Endometrium (tissue), 2 donors: ENCODE measurements around the gene TSPOAP1.

Experiments
- FAIRE-seq: peaks from 2 replicates; lab custom pipeline; 2012; peaks lifted over from hg19 to GRCh38; lab: Jason Lieb, UNC
- donor health status: control.
- donor health status: control.

The TSPOAP1 gene

GRCh38 chr17:58339755-58340404 is 11.3 kb upstream of the TSPOAP1 start:
- no peak for FAIRE-seq

DNA sequence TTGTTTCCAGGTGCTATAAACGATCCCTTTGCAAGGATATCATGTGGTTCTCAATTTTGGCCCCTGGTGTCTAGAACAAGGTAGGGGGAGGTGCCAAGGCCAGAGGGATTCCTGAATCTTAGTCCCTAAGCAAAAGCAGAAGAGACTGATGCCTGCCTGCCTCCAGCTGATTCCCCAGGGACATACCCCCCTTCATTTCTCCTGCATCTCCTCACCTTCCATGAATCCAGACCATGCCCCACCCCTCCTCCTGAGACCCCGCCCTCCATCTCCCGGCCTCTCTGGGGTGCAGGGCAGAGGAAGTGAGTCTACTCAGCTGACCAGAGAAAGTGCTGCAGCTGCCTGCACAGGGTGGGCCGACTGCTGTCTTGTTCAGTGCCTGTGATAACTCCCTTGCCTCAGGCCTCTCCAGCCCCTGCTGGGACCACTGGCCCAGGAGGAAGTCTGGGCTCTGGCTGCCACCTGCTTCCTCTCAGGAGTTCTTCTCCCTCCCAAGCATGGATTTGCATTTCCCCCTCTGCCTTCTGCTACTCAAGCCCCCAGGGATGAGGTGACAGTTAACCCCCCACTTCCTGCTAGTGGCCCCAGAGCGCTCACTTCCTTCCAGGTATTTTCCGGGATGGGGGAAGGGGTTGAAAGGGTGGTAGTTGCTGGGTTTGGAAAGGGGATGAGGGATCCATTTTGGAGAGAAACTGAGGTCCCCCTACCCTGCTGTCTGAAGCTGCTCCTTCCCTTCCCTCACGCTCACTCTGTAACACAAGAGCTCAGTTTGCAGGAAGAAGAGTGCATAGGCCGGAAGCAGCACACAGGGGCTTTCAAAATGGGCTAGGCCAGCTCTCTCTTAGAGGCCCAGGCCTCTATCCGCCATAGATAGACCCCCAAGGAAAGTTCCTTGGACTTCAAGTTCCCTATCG is 10.5 kb upstream of the TSPOAP1 start:
- FAIRE-seq: no peak

DNA sequence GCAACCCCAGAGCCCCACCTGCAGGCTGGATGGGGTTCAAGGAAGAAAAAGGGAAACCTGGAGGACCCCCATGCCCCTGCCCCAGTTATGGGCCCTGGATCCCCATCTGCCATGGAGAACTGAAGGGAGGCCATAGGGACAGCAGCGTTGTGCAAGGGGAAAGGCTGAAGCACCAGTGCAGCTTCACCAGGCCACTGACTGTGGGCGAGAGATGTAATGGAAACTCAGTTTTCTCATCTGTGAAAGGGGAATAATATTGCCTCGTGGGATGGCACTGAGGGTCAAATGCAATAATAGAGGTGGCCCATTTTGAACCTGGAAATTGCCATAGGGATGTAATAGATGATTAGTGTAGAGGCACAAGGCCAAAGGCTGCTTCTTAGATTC is 9.9 kb upstream of the TSPOAP1 start:
- FAIRE-seq: no peak

DNA sequence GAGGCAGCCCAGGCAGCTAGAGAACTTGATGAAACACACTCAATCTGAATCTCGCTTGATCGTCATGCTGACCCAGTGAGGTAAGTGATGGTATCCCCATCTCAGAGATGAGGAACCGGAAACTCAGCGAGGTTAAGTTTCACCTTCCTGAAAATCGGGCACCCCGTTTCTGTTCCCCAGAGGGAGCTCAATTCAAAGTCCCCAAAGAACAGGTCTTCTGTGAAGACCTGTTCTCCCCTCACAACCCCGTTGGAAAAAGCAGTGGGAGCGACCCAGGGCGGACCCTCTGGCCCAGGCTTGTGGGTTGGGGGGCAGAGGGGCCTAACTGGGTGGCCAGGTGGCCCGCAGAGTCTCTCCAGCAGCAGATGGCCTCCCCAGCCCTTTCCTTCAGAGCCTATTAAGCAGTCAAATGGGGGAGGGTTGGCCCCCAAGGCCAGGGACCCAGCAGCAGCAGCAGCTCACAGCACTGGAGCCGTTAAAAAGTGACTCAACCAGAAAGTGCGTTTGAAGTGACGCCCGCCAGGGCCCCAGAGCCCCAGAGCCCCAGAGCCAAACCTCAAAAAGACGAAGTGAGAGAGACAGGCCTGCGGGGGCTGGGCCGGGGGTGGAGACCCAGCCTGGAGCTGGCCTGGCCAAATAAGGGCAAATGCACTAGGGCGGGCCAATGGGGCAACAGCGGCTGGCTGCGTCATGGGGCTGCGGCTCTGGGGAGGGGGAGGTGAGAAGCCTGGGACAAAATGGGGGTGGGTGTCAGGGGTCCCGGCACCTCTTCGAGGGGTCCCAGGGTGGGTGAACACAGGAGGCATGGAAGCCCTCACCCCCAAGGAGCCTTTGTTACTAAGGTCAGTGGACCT is 9.2 kb upstream of the TSPOAP1 start:
- FAIRE-seq: no peak

DNA sequence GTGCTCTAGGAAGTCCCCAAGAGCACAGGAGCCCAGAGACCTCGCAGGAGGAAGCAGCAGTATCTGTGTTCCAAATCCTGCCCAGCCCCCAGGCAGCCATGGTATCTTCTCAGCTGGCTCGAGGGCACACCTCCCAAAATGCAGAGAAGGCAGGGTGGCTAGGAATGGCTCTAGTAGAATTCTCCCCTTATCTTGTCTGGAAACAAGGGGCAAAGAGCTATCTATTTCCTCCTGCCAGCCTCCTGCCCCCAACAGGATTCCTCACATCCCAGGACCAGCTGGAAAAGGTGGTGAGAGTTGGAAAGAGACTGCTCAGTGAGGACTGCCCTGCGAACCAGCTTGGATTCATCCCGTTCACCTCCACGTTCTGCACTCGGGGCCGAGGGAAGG is 8.6 kb upstream of the TSPOAP1 start:
- no peak for FAIRE-seq

DNA sequence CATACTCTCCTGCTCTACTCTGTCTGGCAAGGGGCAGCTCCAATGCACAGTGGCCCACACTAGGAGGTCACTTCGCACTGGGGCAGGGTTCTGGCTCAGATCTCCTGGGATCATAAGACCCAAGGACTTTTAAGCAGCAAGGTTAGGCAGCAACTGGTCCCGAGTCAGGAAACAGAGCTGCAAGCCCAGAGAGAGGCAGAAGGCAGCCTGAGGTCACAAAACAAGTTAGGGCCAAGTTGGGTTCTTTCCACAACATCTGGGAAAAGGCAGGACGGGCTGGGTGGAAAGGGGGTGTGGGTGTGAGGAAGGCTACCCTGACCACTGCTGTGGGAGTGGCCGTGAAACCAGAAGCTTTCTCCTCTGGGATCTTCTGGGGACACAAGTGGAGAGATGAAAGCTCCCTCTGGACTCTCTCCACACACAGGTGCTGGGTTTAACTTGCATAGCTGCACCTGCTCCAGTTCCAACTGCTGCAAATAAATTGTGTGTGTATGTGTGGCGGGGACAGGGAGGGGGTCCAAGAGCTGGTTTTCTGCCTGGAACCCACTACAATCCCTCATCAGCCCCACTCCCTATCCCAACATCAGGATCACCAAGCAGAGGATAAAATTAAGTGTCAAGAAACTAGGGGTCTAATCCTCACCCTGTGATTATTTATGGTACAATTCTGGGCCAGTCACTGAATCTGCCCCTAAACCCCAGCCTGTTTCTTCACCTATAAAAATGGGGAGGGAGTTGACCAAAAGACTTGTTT is 8.0 kb upstream of the TSPOAP1 start:
- FAIRE-seq: no peak

DNA sequence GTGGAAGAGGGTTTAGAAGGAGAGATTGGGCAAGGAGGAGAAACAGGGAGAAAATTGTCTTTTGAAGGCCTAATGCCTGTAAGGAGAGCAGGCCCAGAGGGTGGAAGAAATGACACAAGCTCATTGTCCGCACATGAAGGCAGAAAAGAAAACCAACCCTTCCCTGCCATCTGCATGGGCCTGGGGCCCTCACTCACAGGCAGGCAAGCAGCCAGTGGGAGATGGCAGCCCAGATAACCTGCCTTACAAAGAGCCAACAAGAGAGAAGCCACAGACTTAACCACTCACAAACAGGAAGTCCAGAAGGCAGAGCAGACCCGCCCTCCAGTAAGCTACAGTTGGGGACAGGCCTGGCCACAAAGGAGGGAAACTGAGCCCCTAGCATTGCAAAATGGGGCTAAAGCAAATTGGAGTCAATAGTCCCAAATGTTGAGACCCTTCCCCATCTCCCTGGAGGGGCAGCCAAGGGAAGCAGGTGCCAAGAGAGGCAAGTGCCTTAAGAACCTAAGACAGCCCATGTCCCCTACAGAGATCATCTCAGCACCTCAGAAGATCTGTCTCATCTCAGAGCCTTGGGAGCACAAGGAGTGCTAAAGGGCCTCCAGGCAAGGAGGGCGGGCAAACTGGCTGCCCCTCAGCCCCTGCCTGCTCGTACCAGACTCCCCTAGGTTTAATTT is 7.3 kb upstream of the TSPOAP1 start:
- FAIRE-seq: no peak

DNA sequence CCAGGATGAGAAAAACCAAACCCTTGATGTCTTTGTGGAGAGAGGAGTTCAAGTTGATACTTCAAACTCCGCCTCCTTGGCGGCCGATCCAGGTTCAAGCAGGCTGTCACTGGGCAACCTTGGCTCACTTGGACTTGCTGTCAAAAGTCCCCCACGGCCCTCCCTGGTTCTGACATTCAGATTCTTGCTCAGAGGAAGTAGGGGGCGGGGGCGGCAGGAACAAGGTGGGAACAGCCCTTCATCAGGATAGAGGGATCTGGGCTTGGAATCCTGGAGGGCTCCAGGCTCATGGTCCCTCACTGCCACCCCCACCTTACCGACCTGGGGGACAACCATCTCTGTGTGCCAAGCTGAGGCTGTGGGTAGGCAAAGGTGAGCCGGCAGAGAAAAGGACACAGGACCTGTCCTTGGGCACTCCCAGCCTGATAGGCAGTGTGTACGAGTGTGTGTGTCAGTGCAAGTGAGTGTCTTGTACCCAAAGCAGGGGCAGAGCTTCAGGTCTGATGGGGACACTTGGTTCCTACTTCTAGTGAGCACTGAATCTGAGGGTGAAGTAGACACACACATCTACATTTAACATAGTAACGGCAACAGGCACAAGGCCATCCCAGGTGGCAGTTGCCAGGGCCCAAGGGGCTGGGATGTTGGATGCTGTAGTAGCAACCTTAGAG is 6.6 kb upstream of the TSPOAP1 start:
- no peak for FAIRE-seq

DNA sequence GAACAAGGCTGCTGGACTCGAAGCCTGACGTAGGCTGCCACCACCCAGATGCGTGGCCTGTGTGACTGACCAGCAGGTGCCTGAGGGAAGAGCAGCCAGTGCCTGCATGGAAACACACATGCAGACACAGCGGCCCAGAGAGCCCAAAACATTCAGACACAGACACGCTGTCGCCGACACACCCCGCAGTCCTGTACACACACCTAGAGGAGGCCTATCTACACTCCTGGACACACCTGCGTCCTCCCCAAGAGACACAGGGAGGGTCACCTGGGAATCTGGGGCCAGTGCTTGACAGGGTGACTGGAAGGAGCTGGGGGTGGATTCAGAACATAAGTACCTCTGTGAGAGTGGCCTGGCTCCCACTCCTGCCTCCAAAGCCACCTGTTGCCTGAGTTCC is 6.1 kb upstream of the TSPOAP1 start:
- FAIRE-seq: no peak

- no peak for FAIRE-seq
Measured at GRCh38 chr17:58334256-58334655, 5.7 kb upstream of the TSPOAP1 start.

DNA sequence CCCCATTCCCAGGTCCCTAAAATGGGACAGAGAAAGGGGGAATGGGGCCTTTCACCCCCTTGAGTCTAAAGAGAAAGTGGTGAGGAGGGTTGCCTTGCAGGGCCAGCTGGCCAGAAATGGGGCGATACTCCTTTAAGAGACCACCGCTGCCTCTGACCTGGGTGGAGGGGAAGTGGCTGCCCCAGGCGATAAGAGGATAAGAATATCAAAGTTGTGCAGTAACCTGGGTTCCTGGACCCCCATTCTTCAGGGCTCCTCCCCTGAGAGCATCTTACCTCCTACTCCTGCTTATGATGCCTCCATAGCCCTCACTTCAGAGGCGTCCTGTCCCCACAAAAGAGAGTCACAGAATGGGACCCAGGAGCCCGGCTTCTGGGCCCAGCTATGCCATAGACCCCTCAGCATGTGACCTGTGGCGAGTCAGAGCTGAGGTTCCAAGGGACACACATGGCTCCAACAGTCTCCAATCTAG is 5.2 kb upstream of the TSPOAP1 start:
- FAIRE-seq: no peak

DNA sequence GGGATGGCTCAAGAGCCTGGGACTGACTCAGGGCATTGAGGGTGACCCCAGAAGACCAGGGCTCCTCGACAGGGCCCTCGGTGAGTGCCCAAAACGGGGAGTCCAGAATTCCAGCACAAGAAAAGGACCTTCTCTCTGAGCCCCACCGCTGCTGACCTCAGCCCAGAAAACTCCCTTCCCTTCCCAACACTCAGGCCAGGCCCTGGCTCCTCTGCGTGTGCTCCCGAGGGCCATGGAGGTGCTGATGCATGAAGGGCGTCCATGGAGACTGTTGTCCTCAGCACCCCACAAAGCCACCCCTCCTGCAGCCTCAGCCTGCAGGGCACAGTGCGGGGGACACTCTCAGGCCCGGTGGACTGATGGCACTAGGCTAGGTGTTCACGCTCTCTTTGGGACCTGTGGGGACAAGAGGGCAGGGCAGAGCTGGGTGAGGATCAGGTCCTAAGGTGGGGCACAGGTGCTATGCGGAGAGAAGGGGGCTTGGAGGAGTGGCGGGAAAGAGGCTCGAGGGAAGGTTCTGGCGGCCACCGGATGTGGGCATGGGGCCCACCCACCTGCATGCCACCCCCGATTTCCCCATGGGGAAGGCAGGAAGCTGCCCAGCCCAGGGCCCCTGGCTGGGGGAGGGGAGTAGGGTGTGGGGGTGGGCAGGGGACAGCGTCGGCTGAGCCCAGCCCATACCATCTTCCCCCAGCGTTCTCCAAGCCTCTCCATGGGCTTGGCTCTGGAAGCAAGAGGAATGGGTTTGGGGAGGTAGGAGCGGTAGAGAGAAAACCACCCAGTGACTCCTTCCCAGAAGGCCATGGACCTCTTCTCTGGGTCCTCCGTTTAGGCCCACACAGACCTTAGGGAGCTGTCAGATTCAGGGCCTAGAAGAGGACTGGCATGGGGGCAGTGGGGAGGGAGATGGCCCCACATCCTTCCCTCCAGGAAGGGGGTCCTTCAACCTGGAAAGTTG is 4.5 kb upstream of the TSPOAP1 start:
- FAIRE-seq: no peak

- no peak for FAIRE-seq
Measured at GRCh38 chr17:58331815-58332777, 3.5 kb upstream of the TSPOAP1 start.

DNA sequence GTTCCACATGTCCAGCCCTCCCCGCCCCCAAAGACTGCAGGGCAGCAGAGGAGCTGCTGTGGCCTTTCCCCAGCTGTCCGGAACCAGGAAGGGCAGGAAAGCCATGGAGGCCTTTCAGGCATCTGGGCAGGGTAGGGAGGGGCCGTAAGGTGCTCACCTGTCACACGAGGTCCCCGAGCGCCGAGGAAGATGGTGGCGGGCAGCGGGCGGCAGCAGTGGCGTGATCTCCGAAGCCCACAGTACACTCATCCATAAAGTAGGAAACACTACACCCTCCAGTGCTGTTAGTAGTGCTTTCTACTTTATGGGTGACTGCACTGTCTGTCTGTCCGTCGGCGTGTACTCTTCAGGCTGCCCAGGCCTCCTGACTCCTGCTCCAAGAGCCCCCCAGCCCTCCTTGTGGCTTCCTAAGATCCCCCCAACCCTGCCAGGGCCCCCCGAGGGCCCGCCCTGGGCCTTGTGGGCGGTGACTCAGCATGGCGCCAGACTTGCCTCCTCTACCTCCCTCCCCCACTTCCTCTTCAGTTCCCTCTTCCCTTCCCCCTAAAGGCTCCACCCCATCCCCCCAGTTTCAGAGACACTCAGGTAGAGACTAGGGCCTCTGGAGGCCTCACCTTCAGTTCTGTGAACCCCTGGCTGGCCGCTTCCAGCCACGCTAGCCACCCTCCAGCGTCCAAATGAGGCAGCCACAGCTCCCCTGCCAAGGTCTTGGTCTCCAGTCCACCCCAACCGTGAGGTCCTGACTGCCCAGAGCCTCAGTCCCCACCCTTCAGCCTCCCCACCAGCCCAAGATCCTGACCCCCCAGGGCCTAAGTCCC is 2.6 kb upstream of the TSPOAP1 start:
- FAIRE-seq: no peak

- FAIRE-seq: no peak
Measured at GRCh38 chr17:58330538-58330996, 2.0 kb upstream of the TSPOAP1 start.

- no peak for FAIRE-seq
Measured at GRCh38 chr17:58329810-58330537, 1.4 kb upstream of the TSPOAP1 start.
